K562 (cell line): ENCODE results near the gene SNAPC5. TPM values are rescaled to one million over a fixed set of nuclear protein-coding genes. Genes with fewer than 3 reads are reported as not detected.

ENCODE experiments used
- CBX1 ChIP-seq: sonication (generic); IDR thresholded peaks from 2 replicates; pipeline ENCODE4 v1.6.1; 2016; ENCODE audit warnings: antibody characterized with exemption, low read depth, mild to moderate bottlenecking
- CUX1 ChIP-seq: fragments of 200-800 bp; sonication (Bioruptor generic); IDR thresholded peaks from 2 replicates; pipeline ENCODE4 v1.6.1; 2016; ENCODE audit warnings: missing genetic modification characterization, missing compliant biosample characterization
- FOXP4 ChIP-seq: sonication (generic); formaldehyde crosslinking; IDR thresholded peaks from 2 replicates; pipeline ENCODE4 v1.8.0; 2022; ENCODE audit warnings: mild to moderate bottlenecking, missing genetic modification reagents, borderline replicate concordance
- MLLT1 ChIP-seq, 2 experiments: fragments of 450-650 bp; IDR thresholded peaks; 2 replicates each; pipeline ENCODE4 v1.6.1; 2016
- NRF1 ChIP-seq, 2 experiments: fragments of 450-650 bp; IDR thresholded peaks in 1 of 2; conservative IDR thresholded peaks in 1 of 2; 2 replicates each; pipeline ENCODE4 v1.6.1; 2014; ENCODE audit warnings: mild to moderate bottlenecking in 2 of 2
- SNRNP70 ChIP-seq: fragments of 200-400 bp; formaldehyde crosslinking; optimal IDR thresholded peaks from 2 replicates; pipeline ENCODE3; 2017; ENCODE audit warnings: low read depth, low read length
- TRIM24 ChIP-seq, 2 experiments: fragments of 450-650 bp; IDR thresholded peaks; 2 replicates each; pipeline ENCODE4 v1.6.1; 2016
- YY1 ChIP-seq, 3 experiments: IDR thresholded peaks; 2 replicates each; pipeline ENCODE4 v1.6.1; 2011; ENCODE audit warnings: low read length in 2 of 3, mild to moderate bottlenecking in 2 of 3, moderate library complexity in 2 of 3, borderline replicate concordance in 1 of 3, control low read depth in 1 of 3, low read depth in 1 of 3; ENCODE audit not compliant: insufficient read depth in 3 of 3, insufficient replicate concordance in 2 of 3, control insufficient read depth in 1 of 3, insufficient read length in 1 of 3; ENCODE audit errors: extremely low read depth in 1 of 3
- ZBTB12 ChIP-seq: fragments of 250-450 bp; sonication (Bioruptor Pico); IDR thresholded peaks from 2 replicates; pipeline ENCODE4 v1.4.0; 2020
- ZNF175 ChIP-seq: fragments of 200-800 bp; sonication (Bioruptor generic); IDR thresholded peaks from 2 replicates; pipeline ENCODE4 v1.6.1; 2016; ENCODE audit warnings: low read depth, mild to moderate bottlenecking, missing genetic modification characterization, missing compliant biosample characterization
- ZNF639 ChIP-seq, 2 experiments: fragments of 200-800 bp in 1 of 2; sonication (Bioruptor generic) in 1 of 2; sonication (generic) in 1 of 2; formaldehyde crosslinking in 1 of 2; IDR thresholded peaks in 1 of 2; conservative IDR thresholded peaks in 1 of 2; 2 replicates each; pipeline versions ENCODE4 v1.5.0 to v1.6.1; 2016 to 2020; ENCODE audit warnings: missing compliant biosample characterization in 1 of 2, missing genetic modification characterization in 1 of 2, missing genetic modification reagents in 1 of 2
- polyA plus RNA-seq, 8 experiments: library from polyadenylated mRNA; depleted of rRNA in 4 of 8; stranded (reverse) in 5 of 8; unstranded in 3 of 8; fragments of >200 nt; fragmentation: Nextera tagmentation in 2 of 8; fragmentation: Illumina TruSeq in 1 of 8; extraction: Ambion mirVana in 2 of 8; extraction: Trizol in 1 of 8; gene quantifications; 2 replicates each; pipeline versions ENCODE4 v1.2.1 to v1.2.3, GENCODE V29; 2011 to 2014; ENCODE audit warnings: inconsistent platforms in 1 of 8, missing spikeins in 1 of 8
- total RNA-seq, 7 experiments: library from RNA; depleted of rRNA in 6 of 7; stranded (reverse); fragments of >200 nt in 6 of 7; fragmentation: Illumina TruSeq in 2 of 7; extraction: Trizol in 2 of 7; gene quantifications; 2 replicates each; pipeline versions ENCODE4 v1.2.1 to v1.2.3, GENCODE V29; 2011 to 2021; ENCODE audit warnings: low replicate concordance in 1 of 7

SNAPC5 gene
- total and polyA plus RNA-seq, 9 of the 15 experiments (the other 6 are each of a cell fraction or from before 2014, with no cell fraction given) = 52.8 to 155 (median 96.5) TPM

GRCh38 chr15:66504563-66505429 lies 7.2 kb upstream of the SNAPC5 start, which contains the start of the genes RPL4 and ZWILCH (continued):
- TF ChIP-seq NRF1 (conservative IDR thresholded peaks at IDR 0.05 in 1 of 2, IDR thresholded peaks at IDR 0.05 in 1 of 2) (peak; percentile 65 to 75), MLLT1 (IDR thresholded peaks at IDR 0.05) (peak; percentile 85 to 93), YY1 (IDR thresholded peaks at IDR 0.05; ENCODE audit: borderline replicate concordance in 1 of 3, control insufficient read depth in 1 of 3, extremely low read depth in 1 of 3, insufficient read depth in 3 of 3, insufficient read length in 1 of 3, insufficient replicate concordance in 2 of 3, low read depth in 1 of 3, low read length in 2 of 3) (peak; percentile 83 to 95 (median 87)), TRIM24 (IDR thresholded peaks at IDR 0.05) (0 out of 4 replicates have a peak, but pooled peaks have one; percentile 24 to 37), CBX1 (peak; percentile 73; the same call in 1 of the 2 replicates), ZBTB12 (CRISPR knock-in tag) (peak; percentile 63; the same call in 1 of the 2 replicates), FOXP4 (CRISPR knock-in tag) (no peak), SNRNP70 (peak; percentile 47), ZNF639 (CRISPR knock-in tag; conservative IDR thresholded peaks at IDR 0.05 in 1 of 2, IDR thresholded peaks at IDR 0.05 in 1 of 2) (peak in 1 of 2 experiments; percentile 65; a peak in 1 of 4 replicates), CUX1 (CRISPR knock-in tag) (0 out of 2 replicates have a peak, but pooled peaks have one; percentile 59), ZNF175 (CRISPR knock-in tag) (peak; percentile 40; the same call in 1 of the 2 replicates)
